ENCODE results near the gene CELF1.

The CELF1 gene

GRCh38 chr11:47587723-47588326 lies 34.9 kb upstream of the CELF1 start:
- H3K4me3 Mint-ChIP-seq, result no peak overlapping the region
- peaks cover 20% of the 10 kb centered on the region for H3K36me3 Mint-ChIP-seq (ENCODE audit: insufficient read depth)
- H3K4me1 Mint-ChIP-seq, result no peaks in the 10 kb centered on the region
- DNase-seq (ENCODE audit: low spot score in 2 of 2) (no peak), ATAC-seq (replicated peaks; ENCODE audit: extremely low read depth, poor library complexity, severe bottlenecking) (no peak)
- no peak overlapping the region for H3K27ac Mint-ChIP-seq (ENCODE audit: low read depth)
- H3K9me3 Mint-ChIP-seq, result no peaks in the 10 kb centered on the region
- H3K27me3 Mint-ChIP-seq, result peaks cover 5% of the 10 kb centered on the region

DNA sequence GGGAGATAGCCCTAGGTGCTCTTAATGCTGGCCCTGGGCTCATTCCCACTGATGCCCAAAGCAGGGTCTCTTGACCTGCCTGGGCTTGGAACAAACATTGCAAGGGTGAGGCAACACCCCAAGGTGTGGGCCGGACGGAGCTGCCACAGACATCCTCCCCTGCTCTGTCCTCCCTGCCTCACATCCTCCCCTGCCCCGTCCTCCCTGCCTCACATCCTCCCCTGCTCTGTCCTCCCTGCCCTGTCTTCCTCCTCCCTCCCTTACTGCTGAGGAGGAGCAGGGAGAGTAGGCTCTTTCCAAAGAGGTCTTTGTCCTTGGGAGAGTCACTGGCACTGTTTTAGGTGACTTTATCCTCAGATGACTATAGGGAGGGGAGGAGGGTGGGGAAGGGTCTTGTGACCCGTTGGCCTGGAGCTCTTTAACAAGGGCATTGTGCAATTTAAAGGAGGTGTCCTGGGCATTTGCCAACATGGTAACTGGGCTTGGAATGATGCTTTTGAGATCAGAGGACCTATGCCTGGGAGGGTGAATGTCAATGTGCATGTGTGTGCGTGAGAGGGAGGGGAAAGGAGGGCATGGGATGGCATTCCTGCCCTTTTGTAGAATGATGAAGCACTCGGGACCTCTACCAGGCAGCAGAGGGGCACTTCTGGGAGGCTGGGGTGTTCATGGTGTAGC lies 34.2 kb upstream of the CELF1 start:
- DNase-seq (ENCODE audit: low spot score in 2 of 2) (no peak), ATAC-seq (replicated peaks; ENCODE audit: extremely low read depth, poor library complexity, severe bottlenecking) (no peak)
- H3K27ac Mint-ChIP-seq (ENCODE audit: low read depth), result no peak overlapping the region
- H3K4me3 Mint-ChIP-seq, result no peak overlapping the region
- H3K9me3 Mint-ChIP-seq, result no peaks in the 10 kb centered on the region
- peaks cover 23% of the 10 kb centered on the region for H3K36me3 Mint-ChIP-seq (ENCODE audit: insufficient read depth)
- H3K27me3 Mint-ChIP-seq, result no peaks in the 10 kb centered on the region
- no peaks in the 10 kb centered on the region for H3K4me1 Mint-ChIP-seq

- peaks cover 27% of the 10 kb centered on the region for H3K36me3 Mint-ChIP-seq (ENCODE audit: insufficient read depth)
- no peaks in the 10 kb centered on the region for H3K4me1 Mint-ChIP-seq
- no peaks in the 10 kb centered on the region for H3K9me3 Mint-ChIP-seq
- no peak for ATAC-seq (replicated peaks; ENCODE audit: extremely low read depth, poor library complexity, severe bottlenecking)
- DNase-seq (ENCODE audit: low spot score in 2 of 2), result no peak
- no peak within 1 kb of the TSS for H3K4me3 Mint-ChIP-seq
- H3K27ac Mint-ChIP-seq (ENCODE audit: low read depth), result no peak within 1 kb of the TSS
- no peaks in the 10 kb centered on the region for H3K27me3 Mint-ChIP-seq
Measured at GRCh38 chr11:47586098-47586855, 33.3 kb upstream of the CELF1 start, which contains the start of gene FAM180B. Gene FAM180B, plus strand, starts transcription at chr11:47586678. Its CDS starts 91 bp downstream, at chr11:47586769.

DNA sequence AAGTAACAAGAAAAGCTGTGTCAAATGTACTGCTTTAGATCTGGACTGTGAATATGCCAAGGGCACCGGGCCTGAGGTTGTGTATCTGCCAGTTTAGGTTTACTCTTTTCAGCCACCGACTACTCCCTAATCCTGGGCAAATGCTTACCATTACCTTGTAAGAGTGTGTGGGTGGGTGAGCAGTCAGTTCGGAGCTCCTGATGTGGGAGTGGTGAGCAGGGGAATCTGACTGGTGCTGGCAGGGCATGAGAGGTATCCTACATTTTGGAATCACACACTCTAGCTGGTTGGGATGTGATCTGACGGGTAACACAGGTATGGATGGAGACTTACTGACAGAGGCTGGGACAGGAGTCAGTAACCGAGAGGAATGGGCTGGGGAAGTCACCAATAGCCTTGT lies 30.9 kb upstream of the CELF1 start:
- H3K27me3 Mint-ChIP-seq, result no peaks in the 10 kb centered on the region
- peaks cover 34% of the 10 kb centered on the region for H3K36me3 Mint-ChIP-seq (ENCODE audit: insufficient read depth)
- peak overlapping the region; percentile 4 for H3K4me3 Mint-ChIP-seq
- no peaks in the 10 kb centered on the region for H3K9me3 Mint-ChIP-seq
- peaks cover 16% of the 10 kb centered on the region for H3K4me1 Mint-ChIP-seq
- ATAC-seq (replicated peaks; ENCODE audit: extremely low read depth, poor library complexity, severe bottlenecking) (no peak), DNase-seq (ENCODE audit: low spot score in 2 of 2) (no peak)
- H3K27ac Mint-ChIP-seq (ENCODE audit: low read depth), result no peak overlapping the region

DNA sequence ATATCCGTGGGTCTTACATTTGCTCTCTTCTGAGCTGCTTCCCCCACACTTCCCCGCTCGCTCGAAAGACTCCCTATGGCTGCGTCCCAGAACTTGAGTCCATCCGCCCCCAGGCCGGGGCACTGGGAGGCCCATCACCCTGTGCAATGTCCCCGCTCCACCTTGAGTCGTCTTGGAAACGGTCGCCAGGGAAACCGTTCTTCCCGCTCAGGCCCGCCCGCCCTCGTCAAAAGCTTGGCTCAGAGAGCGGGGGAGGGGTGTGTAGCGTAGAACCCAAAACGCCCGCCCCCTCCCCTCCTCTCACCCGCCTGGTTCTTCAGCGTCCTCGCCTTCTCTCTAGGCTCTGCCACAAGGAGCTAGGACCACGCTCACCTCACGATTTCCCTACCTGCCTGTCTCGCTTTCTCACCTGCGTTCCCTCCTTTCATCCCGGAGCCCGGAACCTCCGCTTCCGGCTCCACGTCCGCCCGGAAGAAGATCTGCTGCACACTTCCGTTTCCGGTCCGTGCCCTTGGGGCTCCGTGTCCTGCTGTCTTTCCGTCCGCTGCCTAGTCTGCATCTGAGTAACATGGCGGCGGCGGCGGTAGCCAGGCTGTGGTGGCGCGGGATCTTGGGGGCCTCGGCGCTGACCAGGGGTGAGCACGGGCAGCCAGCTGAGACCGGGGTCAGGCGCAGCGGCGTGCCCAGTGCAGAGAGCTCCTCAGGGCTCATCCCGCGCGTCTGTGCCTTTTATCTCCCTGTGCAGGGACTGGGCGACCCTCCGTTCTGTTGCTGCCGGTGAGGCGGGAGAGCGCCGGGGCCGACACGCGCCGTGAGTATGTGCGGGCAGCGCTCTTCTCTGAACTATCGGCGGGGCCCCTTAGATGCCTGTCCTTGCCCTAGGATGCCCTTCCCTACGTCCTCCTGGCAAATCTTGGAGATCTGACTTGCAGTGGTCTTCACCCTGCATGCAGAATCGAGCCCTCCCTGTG lies 25.9 kb upstream of the CELF1 start, which contains the start of the genes KBTBD4 and NDUFS3:
TSS of gene KBTBD4 (minus strand) at position 447 of the 971 bp plus-strand sequence. CDS start at position 428, 19 bp downstream.
TSS of gene NDUFS3 (plus strand) at position 551 of the 971 bp plus-strand sequence. CDS start at position 569, 18 bp downstream.
- H3K4me3 Mint-ChIP-seq, result peak within 1 kb of the TSS; percentile 92
- H3K27me3 Mint-ChIP-seq, result no peaks in the 10 kb centered on the region
- peaks cover 26% of the 10 kb centered on the region for H3K4me1 Mint-ChIP-seq
- peak within 1 kb of the TSS; percentile 98 for H3K27ac Mint-ChIP-seq (ENCODE audit: low read depth)
- H3K36me3 Mint-ChIP-seq (ENCODE audit: insufficient read depth), result peaks cover 53% of the 10 kb centered on the region
- DNase-seq (ENCODE audit: low spot score in 2 of 2), result peak; percentile 81 to 90
- no peaks in the 10 kb centered on the region for H3K9me3 Mint-ChIP-seq
- peak; percentile 90 for ATAC-seq (replicated peaks; ENCODE audit: extremely low read depth, poor library complexity, severe bottlenecking)

GRCh38 chr11:47577460-47578041 lies 24.6 kb upstream of the CELF1 start:
- Mint-ChIP-seq H3K9me3 (no peaks in the 10 kb centered on the region), H3K27ac (ENCODE audit: low read depth) (peak overlapping the region; percentile 98), H3K36me3 (ENCODE audit: insufficient read depth) (peaks cover 52% of the 10 kb centered on the region), H3K4me3 (peak overlapping the region; percentile 92), H3K4me1 (peaks cover 30% of the 10 kb centered on the region), H3K27me3 (no peaks in the 10 kb centered on the region)
- DNase-seq (ENCODE audit: low spot score in 2 of 2), result no peak
- ATAC-seq (replicated peaks; ENCODE audit: extremely low read depth, poor library complexity, severe bottlenecking), result no peak

DNA sequence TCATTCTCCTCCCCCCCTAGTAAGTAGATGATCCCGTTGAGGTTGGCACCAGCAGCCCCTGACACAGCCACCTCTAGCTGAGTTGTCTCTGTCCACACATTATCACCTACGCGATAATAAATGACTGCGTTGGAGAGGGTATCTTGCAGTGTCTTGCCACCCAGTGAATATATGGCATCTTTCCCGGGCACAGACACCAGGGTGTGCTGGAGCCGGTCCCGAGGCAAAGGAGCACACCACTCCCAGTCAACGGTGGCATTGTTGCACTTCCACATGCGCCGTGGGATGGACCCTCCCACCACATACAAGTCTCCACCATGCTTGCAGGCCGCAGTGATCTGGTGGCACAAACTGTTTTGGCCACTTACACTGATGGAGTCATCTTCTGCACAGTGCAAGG lies 20.4 kb upstream of the CELF1 start:
- Mint-ChIP-seq H3K27me3 (no peaks in the 10 kb centered on the region), H3K4me3 (no peak overlapping the region), H3K27ac (ENCODE audit: low read depth) (no peak overlapping the region), H3K9me3 (no peaks in the 10 kb centered on the region), H3K4me1 (peaks cover 10% of the 10 kb centered on the region), H3K36me3 (ENCODE audit: insufficient read depth) (peaks cover 51% of the 10 kb centered on the region)
- DNase-seq (ENCODE audit: low spot score in 2 of 2) (no peak), ATAC-seq (replicated peaks; ENCODE audit: extremely low read depth, poor library complexity, severe bottlenecking) (no peak)

GRCh38 chr11:47572715-47573255 lies 19.9 kb upstream of the CELF1 start:
- Mint-ChIP-seq H3K4me1 (peaks cover 10% of the 10 kb centered on the region), H3K36me3 (ENCODE audit: insufficient read depth) (peaks cover 48% of the 10 kb centered on the region), H3K27me3 (no peaks in the 10 kb centered on the region), H3K27ac (ENCODE audit: low read depth) (no peak overlapping the region), H3K9me3 (no peaks in the 10 kb centered on the region), H3K4me3 (no peak overlapping the region)
- ATAC-seq (replicated peaks; ENCODE audit: extremely low read depth, poor library complexity, severe bottlenecking), result no peak
- DNase-seq (ENCODE audit: low spot score in 2 of 2), result no peak

DNA sequence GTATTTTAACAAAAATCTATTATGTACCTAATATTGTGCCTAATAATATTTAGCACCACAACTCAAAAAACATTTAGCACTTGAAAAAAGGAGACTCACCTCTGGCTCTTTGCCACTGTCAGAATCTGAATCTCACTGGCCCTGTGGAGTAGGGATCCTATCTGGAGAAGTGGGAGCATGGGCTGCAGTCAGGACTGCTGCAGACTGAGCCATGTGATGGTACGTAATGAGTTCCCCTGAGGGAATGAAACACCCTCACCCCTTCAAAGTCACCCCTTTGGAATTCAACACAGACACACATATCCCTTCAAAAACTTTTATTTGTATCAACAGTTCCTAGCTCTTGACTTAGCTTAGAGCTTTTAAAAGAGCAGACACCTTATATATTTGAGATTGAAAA lies 19.0 kb upstream of the CELF1 start:
- DNase-seq (ENCODE audit: low spot score in 2 of 2), result no peak
- ATAC-seq (replicated peaks; ENCODE audit: extremely low read depth, poor library complexity, severe bottlenecking), result no peak
- H3K9me3 Mint-ChIP-seq, result no peaks in the 10 kb centered on the region
- H3K36me3 Mint-ChIP-seq (ENCODE audit: insufficient read depth), result peaks cover 45% of the 10 kb centered on the region
- H3K4me3 Mint-ChIP-seq, result no peak overlapping the region
- peaks cover 6% of the 10 kb centered on the region for H3K4me1 Mint-ChIP-seq
- no peak overlapping the region for H3K27ac Mint-ChIP-seq (ENCODE audit: low read depth)
- H3K27me3 Mint-ChIP-seq, result no peaks in the 10 kb centered on the region

DNA sequence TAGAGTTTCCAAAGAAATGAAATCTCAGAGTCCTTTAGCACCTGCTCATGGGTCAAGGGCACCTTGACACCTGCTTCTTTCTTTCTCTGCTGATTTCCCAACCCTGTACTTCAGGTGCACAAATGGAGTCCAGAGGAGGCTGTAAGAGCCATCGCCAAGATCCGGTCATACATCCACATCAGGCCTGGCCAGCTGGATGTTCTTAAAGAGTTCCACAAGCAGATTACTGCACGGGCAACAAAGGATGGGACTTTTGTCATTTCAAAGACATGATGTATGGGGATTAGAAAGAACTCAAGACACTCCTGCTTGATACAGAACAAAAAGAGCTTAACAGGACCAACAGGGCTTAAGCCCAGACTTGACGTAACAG lies 18.4 kb upstream of the CELF1 start:
- Mint-ChIP-seq H3K4me3 (no peak overlapping the region), H3K27ac (ENCODE audit: low read depth) (no peak overlapping the region), H3K9me3 (no peaks in the 10 kb centered on the region), H3K36me3 (ENCODE audit: insufficient read depth) (peaks cover 41% of the 10 kb centered on the region), H3K4me1 (peaks cover 11% of the 10 kb centered on the region), H3K27me3 (no peaks in the 10 kb centered on the region)
- ATAC-seq (replicated peaks; ENCODE audit: extremely low read depth, poor library complexity, severe bottlenecking), result no peak
- DNase-seq (ENCODE audit: low spot score in 2 of 2), result no peak

GRCh38 chr11:47570651-47571356 lies 17.9 kb upstream of the CELF1 start:
- Mint-ChIP-seq H3K4me3 (no peak overlapping the region), H3K9me3 (no peaks in the 10 kb centered on the region), H3K36me3 (ENCODE audit: insufficient read depth) (peaks cover 39% of the 10 kb centered on the region), H3K4me1 (peaks cover 16% of the 10 kb centered on the region), H3K27me3 (no peaks in the 10 kb centered on the region), H3K27ac (ENCODE audit: low read depth) (no peak overlapping the region)
- ATAC-seq (replicated peaks; ENCODE audit: extremely low read depth, poor library complexity, severe bottlenecking) (no peak), DNase-seq (ENCODE audit: low spot score in 2 of 2) (no peak)

Data from central memory CD8-positive, alpha-beta T cell (primary cell).